Astrocyte (in vitro differentiated cells and primary cell): Measurements from ENCODE around the gene WNT4. TPM values are rescaled to one million over a fixed set of nuclear protein-coding genes. Genes with fewer than 3 reads are reported as not detected.

Experiments used
- DNase-seq: peaks from one replicate; pipeline ENCODE4 v3.0.0-alpha.2; 2010; ENCODE audit warnings: low read depth
- FAIRE-seq: peaks from 2 replicates; lab custom pipeline; 2011; peaks lifted over from hg19 to GRCh38; lab: Jason Lieb, UNC
- H2AFZ ChIP-seq: 2 replicates; pipeline ENCODE4 v1.6.0; 2012; ENCODE audit warnings: low read depth, low read length, inconsistent platforms
- H3K27ac ChIP-seq: 2 replicates; pipeline ENCODE4 v1.5.1; 2011; ENCODE audit warnings: low read depth, low read length, inconsistent platforms
- H3K27me3 ChIP-seq: 2 replicates; pipeline ENCODE4 v1.6.0; 2011; ENCODE audit warnings: low read length, inconsistent platforms; ENCODE audit not compliant: insufficient read depth
- H3K36me3 ChIP-seq: 2 replicates; pipeline ENCODE4 v1.5.1; 2011; ENCODE audit warnings: low read length, inconsistent platforms; ENCODE audit not compliant: insufficient read depth
- H3K4me1 ChIP-seq: 2 replicates; pipeline ENCODE4 v1.5.1; 2011; ENCODE audit warnings: low read length, inconsistent platforms; ENCODE audit not compliant: insufficient read depth
- H3K4me2 ChIP-seq: 2 replicates; pipeline ENCODE4 v1.6.0; 2012; ENCODE audit warnings: low read length, inconsistent platforms
- H3K4me3 ChIP-seq: 2 replicates; pipeline ENCODE4 v1.5.1; 2011; ENCODE audit warnings: low read depth, mild to moderate bottlenecking, low read length, inconsistent platforms; ENCODE audit not compliant: insufficient read depth
- H3K79me2 ChIP-seq: 2 replicates; pipeline ENCODE4 v1.6.0; 2012; ENCODE audit warnings: mild to moderate bottlenecking, low read length, inconsistent platforms; ENCODE audit not compliant: insufficient read depth
- H3K9ac ChIP-seq: 2 replicates; pipeline ENCODE4 v1.6.0; 2012; ENCODE audit warnings: mild to moderate bottlenecking, low read length, inconsistent platforms
- H3K9me3 ChIP-seq: 2 replicates; pipeline ENCODE4 v1.5.1; 2012; ENCODE audit warnings: low read depth, mild to moderate bottlenecking, low read length, inconsistent platforms; ENCODE audit not compliant: insufficient read depth
- H4K20me1 ChIP-seq: 2 replicates; pipeline ENCODE4 v1.6.0; 2012; ENCODE audit warnings: low read length, inconsistent platforms; ENCODE audit not compliant: insufficient read depth
- H3K27ac Mint-ChIP-seq: one replicate; pipeline ENCODE4 v1.8.0; 2021; ENCODE audit warnings: mild to moderate bottlenecking, mixed read lengths; ENCODE audit not compliant: unreplicated experiment
- H3K27me3 Mint-ChIP-seq: one replicate; pipeline ENCODE4 v1.8.0; 2021; ENCODE audit warnings: low read depth, mixed read lengths; ENCODE audit not compliant: unreplicated experiment
- H3K36me3 Mint-ChIP-seq: one replicate; pipeline ENCODE4 v1.8.0; 2021; ENCODE audit warnings: low read depth, mixed read lengths; ENCODE audit not compliant: unreplicated experiment
- H3K4me1 Mint-ChIP-seq: one replicate; pipeline ENCODE4 v1.8.0; 2021; ENCODE audit warnings: low read depth, mixed read lengths; ENCODE audit not compliant: unreplicated experiment
- H3K4me3 Mint-ChIP-seq: one replicate; pipeline ENCODE4 v1.8.0; 2021; ENCODE audit warnings: mild to moderate bottlenecking, moderate library complexity, mixed read lengths; ENCODE audit not compliant: unreplicated experiment
- H3K9me3 Mint-ChIP-seq: one replicate; pipeline ENCODE4 v1.8.0; 2021; ENCODE audit warnings: mild to moderate bottlenecking, mixed read lengths; ENCODE audit not compliant: unreplicated experiment
- CTCF ChIP-seq: IDR thresholded peaks from 2 replicates; pipeline ENCODE4 v1.5.1; 2011; ENCODE audit warnings: low read depth, mild to moderate bottlenecking, inconsistent platforms, low read length, moderate library complexity; ENCODE audit not compliant: insufficient read depth
- EZH2 ChIP-seq: IDR thresholded peaks from 2 replicates; pipeline ENCODE4 v1.6.1; 2012; ENCODE audit warnings: mild to moderate bottlenecking, low read length, inconsistent platforms; ENCODE audit not compliant: insufficient read depth
- total RNA-seq: library from RNA; stranded (reverse); gene quantifications from 2 replicates; pipeline ENCODE4 v1.2.1, GENCODE V29; 2021

Gene WNT4
- total RNA-seq, 1 donor from 2014 or later = 1.2 TPM

GRCh38 chr1:22164841-22165808, 22.2 kb upstream of the WNT4 start:
- Histone ChIP-seq H3K4me3 (no peak overlapping the region), H3K9me3 (no peaks in the 10 kb centered on the region), H3K9ac (no peak overlapping the region), H3K79me2 (no peaks in the 10 kb centered on the region), H3K4me1 (no peaks in the 10 kb centered on the region), H2AFZ (no peak overlapping the region), H3K4me2 (no peak overlapping the region), H4K20me1 (no peaks in the 10 kb centered on the region), H3K27me3 (peaks cover 17% of the 10 kb centered on the region), H3K27ac (no peak overlapping the region), H3K36me3 (no peaks in the 10 kb centered on the region)
- no peak for FAIRE-seq
- TF ChIP-seq EZH2 = no peak
- no peak for TF ChIP-seq CTCF
- Mint-ChIP-seq H3K27me3 (peaks cover 61% of the 10 kb centered on the region), H3K36me3 (peaks cover 2% of the 10 kb centered on the region), H3K4me1 (no peaks in the 10 kb centered on the region), H3K27ac (no peak overlapping the region), H3K9me3 (peaks cover 2% of the 10 kb centered on the region), H3K4me3 (no peak overlapping the region)
- DNase-seq = no peak

GRCh38 chr1:22163564-22163963, 20.7 kb upstream of the WNT4 start:
- Mint-ChIP-seq H3K27me3 (peaks cover 50% of the 10 kb centered on the region), H3K36me3 (no peaks in the 10 kb centered on the region), H3K4me3 (no peak overlapping the region), H3K9me3 (no peaks in the 10 kb centered on the region), H3K27ac (no peak overlapping the region), H3K4me1 (no peaks in the 10 kb centered on the region)
- Histone ChIP-seq H4K20me1 (no peaks in the 10 kb centered on the region), H3K4me2 (no peak overlapping the region), H3K4me3 (no peak overlapping the region), H3K9ac (no peak overlapping the region), H3K79me2 (no peaks in the 10 kb centered on the region), H3K9me3 (no peaks in the 10 kb centered on the region), H3K27me3 (peaks cover 15% of the 10 kb centered on the region), H3K36me3 (no peaks in the 10 kb centered on the region), H2AFZ (no peak overlapping the region), H3K4me1 (no peaks in the 10 kb centered on the region), H3K27ac (no peak overlapping the region)
- TF ChIP-seq CTCF = no peak
- no peak for TF ChIP-seq EZH2
- DNase-seq = no peak
- no peak for FAIRE-seq

GRCh38 chr1:22163137-22163536, 20.2 kb upstream of the WNT4 start:
- no peak overlapping the region for H3K27ac Mint-ChIP-seq
- no peaks in the 10 kb centered on the region for H3K79me2 ChIP-seq
- H3K4me2 ChIP-seq = no peak overlapping the region
- no peak overlapping the region for H3K4me3 ChIP-seq
- DNase-seq = no peak
- no peak overlapping the region for H3K4me3 Mint-ChIP-seq
- H3K36me3 ChIP-seq = no peaks in the 10 kb centered on the region
- no peak for FAIRE-seq
- H3K27ac ChIP-seq = no peak overlapping the region
- H3K4me1 ChIP-seq = no peaks in the 10 kb centered on the region
- peaks cover 11% of the 10 kb centered on the region for H3K27me3 ChIP-seq
- H4K20me1 ChIP-seq = no peaks in the 10 kb centered on the region
- no peaks in the 10 kb centered on the region for H3K4me1 Mint-ChIP-seq
- H3K9ac ChIP-seq = no peak overlapping the region
- H3K36me3 Mint-ChIP-seq = no peaks in the 10 kb centered on the region
- no peak overlapping the region for H2AFZ ChIP-seq
- H3K9me3 Mint-ChIP-seq = no peaks in the 10 kb centered on the region
- H3K27me3 Mint-ChIP-seq = peaks cover 45% of the 10 kb centered on the region
- H3K9me3 ChIP-seq = no peaks in the 10 kb centered on the region
- no peak for TF ChIP-seq EZH2
- TF ChIP-seq CTCF = no peak
